Activated naive CD4-positive, alpha-beta T cell treated with anti-CD3 and anti-CD28 coated beads, Interleukin-2, amount 50 U/mL, for 16 hours (primary cell): Measurements from ENCODE around the gene WDR75.

Experiments used
- DNase-seq: peaks from one replicate; pipeline ENCODE4 v3.0.0-alpha.2; 2020

WDR75 gene

GRCh38 chr2:189501487-189501886 lies 60.2 kb downstream of the WDR75 start:
- no peak for DNase-seq

DNA sequence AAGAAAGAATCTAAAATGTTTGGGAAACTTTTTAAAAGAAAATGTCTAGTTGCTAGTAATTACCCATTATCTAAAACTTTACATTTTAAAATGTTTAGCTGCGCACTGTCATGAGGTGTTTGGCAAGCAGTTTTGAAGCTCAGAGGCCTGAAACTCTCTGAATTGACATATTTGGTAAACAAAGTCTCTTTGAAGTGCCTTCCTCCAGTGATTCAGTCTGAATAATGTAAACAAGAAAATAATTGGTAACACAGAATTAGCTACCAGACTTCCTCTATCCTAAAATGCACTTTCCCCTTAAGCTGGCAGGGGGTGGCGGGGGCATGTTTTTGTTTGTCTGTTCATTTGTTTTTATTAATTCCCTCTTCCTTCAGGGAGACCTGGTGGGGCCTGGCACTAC lies 61.4 kb downstream of the WDR75 start:
- DNase-seq = no peak

DNA sequence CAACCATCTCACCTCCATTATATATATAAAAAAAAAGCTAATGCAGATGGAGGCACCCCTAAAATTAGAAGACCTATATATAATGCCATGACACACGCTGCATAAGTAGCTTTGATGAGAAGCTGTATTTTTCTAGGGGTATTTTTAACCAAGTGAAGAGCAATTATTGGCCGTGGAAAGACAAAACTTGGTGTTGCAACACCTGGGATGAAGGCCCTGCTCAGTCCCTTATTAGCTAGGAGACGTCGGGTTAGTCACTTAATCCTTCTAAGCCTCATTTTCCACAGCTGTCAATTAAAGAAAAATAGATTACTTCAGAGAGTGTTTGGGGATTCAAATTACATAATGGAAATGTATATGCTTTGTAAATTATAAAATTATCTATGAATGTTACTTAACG lies 63.0 kb downstream of the WDR75 start:
- no peak for DNase-seq

GRCh38 chr2:189505492-189505891 lies 64.2 kb downstream of the WDR75 start:
- DNase-seq = no peak

DNA sequence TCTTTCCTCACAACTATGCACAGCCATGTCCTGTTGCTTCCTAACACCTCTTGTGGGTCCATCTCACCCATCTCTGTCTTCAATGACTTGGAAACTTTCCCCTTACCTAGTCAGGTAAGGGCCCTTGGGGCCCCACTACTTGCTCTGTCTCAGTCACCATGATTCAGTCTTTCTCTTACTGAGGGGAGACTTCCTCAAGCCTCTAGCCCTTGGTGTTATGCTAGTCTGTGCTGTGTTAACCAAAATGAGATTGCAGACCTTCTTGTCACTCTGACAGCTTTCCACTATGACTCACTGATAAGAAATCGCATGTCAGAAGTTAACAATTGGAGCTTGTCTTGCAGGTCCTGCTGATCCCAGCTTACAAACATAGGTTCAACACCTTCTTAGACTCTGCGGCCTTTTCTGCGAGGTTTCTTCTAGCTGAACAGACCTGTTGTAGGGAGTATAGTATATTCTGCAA lies 65.3 kb downstream of the WDR75 start:
- DNase-seq = no peak

- DNase-seq = no peak
Observed at GRCh38 chr2:189511210-189511959, 70.1 kb downstream of the WDR75 start.

DNA sequence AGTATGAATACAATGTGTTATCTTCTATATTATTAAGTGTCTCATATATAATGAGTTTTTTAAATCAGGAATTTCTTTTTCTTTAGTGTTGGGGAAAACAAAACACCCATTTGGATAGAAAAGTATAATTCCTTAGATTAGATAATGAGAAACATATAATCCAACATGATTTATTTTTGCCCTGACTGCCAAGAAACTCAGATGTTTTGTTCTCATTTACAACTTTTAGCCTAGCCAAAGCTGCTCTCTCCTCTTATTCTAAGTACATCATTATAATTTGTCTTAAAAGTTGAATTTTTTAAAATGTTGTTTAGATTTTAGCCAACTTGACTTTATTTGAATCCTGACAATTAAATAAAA lies 70.7 kb downstream of the WDR75 start:
- no peak for DNase-seq

GRCh38 chr2:189512879-189513278 lies 71.6 kb downstream of the WDR75 start:
- no peak for DNase-seq

DNA sequence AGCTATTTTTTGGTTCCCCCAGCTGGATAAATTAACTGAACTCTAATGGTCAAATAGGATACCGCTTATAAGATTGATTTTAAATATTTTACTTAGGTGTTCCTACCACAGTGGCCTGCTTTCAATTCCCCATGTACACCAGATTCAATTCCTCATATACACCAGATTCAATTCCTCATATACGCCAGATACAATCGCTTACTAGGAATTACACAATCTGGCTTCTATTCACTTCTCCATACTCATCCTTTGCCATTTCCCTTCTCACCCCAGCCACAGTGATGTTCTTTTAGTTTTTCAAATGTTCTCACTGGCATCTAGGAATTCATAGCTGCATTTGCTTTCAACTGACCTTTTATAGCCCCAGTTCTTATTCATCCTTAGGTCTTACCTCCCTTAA lies 72.8 kb downstream of the WDR75 start:
- no peak for DNase-seq

DNA sequence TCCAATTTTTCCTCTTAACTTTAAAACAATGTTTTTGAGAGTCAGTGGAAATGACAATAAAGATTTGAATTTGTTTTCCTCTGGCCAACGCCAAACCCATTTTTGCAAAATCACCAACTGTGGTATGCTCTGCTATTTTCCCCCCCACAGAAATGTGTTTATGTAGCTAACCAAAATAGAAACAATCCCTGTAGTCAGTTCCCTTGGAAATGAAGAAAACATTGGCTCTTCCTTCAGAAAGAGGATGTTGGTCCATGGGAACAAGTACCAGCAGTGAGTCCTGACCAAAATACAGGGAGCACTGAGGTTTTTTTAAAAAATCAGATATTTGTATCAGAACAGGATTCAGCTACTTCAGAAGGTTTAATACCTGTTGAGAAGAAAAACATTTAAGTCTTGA lies 74.0 kb downstream of the WDR75 start:
- no peak for DNase-seq

GRCh38 chr2:189516546-189516945 lies 75.3 kb downstream of the WDR75 start:
- DNase-seq = no peak

DNA sequence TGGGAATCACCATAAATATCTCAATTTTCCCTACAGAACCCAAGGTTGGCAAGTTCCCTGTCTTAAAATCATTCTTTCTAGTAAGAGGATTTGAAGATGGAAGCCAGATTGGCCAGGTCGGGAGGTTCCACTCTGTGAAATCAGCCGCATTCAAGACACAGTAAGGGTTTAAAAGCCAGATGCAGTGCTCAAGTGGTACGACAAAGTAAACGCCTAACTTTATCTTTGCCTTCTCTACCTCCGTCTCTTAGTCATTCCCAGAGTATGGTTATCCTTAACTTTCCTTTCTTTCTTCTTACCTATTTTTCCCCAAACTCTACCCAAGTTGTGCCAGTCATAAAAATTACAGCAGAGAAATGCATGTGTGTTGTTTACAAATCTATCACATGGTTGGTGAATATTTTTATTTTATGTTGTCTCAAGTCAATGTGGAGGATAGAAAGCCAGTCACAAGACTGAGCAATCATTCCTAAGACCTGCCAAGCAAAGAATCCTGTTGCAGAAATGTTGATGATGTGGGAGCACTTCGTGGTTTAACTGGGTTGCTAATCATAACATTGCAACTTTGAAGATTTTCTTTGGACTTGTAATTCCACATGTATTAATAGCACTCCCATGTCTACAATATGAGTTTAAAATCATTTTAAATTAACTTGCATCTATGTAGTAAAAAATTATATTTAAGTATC lies 76.7 kb downstream of the WDR75 start:
- no peak for DNase-seq

GRCh38 chr2:189519631-189520387 lies 78.5 kb downstream of the WDR75 start:
- no peak for DNase-seq

- DNase-seq = no peak
Observed at GRCh38 chr2:189521699-189522434, 80.6 kb downstream of the WDR75 start.

DNA sequence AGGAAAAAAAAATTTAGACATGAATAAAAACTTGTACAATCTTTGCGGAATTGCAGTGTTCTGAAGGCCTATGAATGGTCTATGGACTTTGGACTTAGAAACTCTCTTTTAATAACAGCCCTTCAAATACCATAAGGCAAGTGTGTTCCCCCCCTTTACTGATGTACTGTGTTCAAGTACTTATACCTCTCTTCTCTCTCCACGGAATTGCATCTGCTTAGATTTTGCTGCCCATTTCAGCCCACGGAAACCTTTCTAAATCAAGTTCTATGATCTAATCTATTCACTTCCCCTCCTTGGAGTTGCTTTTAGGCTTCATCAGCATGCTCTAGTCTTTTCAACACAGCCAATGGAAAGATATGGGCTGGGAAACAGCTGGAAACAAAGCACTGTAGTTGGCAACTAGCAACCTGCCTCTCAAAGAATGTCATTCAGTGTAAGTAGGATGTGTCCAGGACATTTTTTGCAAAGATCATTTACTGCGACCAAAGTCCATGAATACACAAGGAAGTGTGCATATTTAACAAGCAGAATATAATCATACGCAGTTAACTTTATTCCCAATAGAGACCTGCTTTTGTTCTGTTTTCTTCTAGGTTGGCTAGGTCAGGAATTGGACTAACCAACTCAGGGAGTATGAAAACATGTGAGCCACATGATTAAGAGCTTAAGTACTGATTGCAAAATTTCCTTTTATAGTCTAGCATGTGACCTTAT lies 81.3 kb downstream of the WDR75 start:
- DNase-seq = no peak

DNA sequence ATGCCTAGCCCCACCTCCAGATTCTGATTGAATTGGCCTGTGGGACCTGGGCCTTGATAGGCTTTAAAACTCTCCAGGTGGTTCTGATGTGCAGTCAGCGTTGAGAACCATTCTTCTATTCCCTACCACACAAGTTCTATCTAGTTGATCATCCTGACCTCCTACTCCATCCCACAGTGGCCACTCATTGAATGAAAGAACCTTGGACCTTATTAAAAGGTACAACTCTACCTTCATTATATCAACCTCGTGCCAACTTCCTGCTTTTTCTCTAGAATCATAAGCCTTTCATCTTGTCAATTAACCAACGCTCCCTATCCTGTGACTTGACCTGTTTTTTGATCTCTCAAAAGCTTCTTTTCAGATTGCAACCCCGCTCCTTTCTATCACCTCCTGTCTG lies 83.5 kb downstream of the WDR75 start:
- no peak for DNase-seq
